Lower lobe of right lung (tissue), 2 donors: ENCODE results near the gene JAGN1. TPM values are rescaled to one million over a fixed set of nuclear protein-coding genes. Genes with fewer than 3 reads are reported as not detected.

Experiments used
- ATAC-seq, 2 donors: fragments of 200-7000 bp; cut with Tn5 transposase; one replicate each; pipeline ENCODE4 v1.9.1; 2020 to 2022; ENCODE audit warnings: mild to moderate bottlenecking in 2 of 2, moderate library complexity in 2 of 2
- DNase-seq: peaks from one replicate; pipeline ENCODE4 v3.0.0-alpha.2; 2020
- H3K27ac ChIP-seq: fragments of 200-600 bp; one replicate; pipeline ENCODE4 v1.8.0; 2022
- H3K27me3 ChIP-seq: fragments of 200-600 bp; one replicate; pipeline ENCODE4 v1.8.0; 2022; ENCODE audit warnings: low read depth
- H3K36me3 ChIP-seq: fragments of 200-600 bp; one replicate; pipeline ENCODE4 v1.8.0; 2022; ENCODE audit warnings: mild to moderate bottlenecking
- H3K4me1 ChIP-seq: fragments of 200-600 bp; one replicate; pipeline ENCODE4 v1.8.0; 2022
- H3K4me3 ChIP-seq: fragments of 200-600 bp; one replicate; pipeline ENCODE4 v1.8.0; 2022; ENCODE audit warnings: mild to moderate bottlenecking
- H3K9me3 ChIP-seq: fragments of 200-600 bp; one replicate; pipeline ENCODE4 v1.8.0; 2022
- intact Hi-C: fragments of 100-400 bp; cut with DNase I; formaldehyde crosslinking; loops from one replicate; pipeline ENCODE4 v1.11.0; 2022
- total RNA-seq: library from RNA; stranded (reverse); fragmentation: NEBNext Ultra II Directional; extraction: Animal tissue kit (Norgen Biotek cat#: 25700); gene quantifications from one replicate; pipeline ENCODE4 v1.2.1, GENCODE V29; 2021
- TF ChIP-seq, protein P1 (sequence below): fragments of 200-600 bp; IDR thresholded peaks from one replicate; pipeline ENCODE4 v1.8.0; 2022; ENCODE audit warnings: antibody characterized with exemption, mild to moderate bottlenecking
- donor health status: DM: no; HTN: yes; CAD: no; lungs with severe emphysema.

The JAGN1 gene
- total RNA-seq, 1 donor from 2014 or later: 23.8 TPM

DNA sequence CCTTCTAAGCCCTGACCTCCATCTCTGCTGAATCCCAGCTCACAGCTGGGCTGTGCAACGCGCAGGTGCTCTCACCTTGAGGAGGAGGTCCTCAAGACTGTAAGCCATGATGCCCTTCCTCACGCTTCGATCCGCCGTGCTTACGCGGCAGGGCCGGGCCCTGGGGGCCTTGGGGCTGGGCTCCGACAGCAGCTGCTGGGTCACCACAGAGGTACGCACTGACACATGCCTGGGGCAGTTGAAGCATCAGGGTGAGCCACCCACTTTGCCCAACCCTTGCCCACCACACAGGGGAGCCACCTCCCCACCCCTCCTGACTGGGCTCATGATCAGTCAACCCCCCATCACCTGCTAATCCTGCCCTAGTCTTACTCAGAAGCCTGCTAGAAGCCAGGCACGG lies 13.4 kb upstream of the JAGN1 start:
- intact Hi-C loops: no loop called here
- TF ChIP-seq, protein P1, sequence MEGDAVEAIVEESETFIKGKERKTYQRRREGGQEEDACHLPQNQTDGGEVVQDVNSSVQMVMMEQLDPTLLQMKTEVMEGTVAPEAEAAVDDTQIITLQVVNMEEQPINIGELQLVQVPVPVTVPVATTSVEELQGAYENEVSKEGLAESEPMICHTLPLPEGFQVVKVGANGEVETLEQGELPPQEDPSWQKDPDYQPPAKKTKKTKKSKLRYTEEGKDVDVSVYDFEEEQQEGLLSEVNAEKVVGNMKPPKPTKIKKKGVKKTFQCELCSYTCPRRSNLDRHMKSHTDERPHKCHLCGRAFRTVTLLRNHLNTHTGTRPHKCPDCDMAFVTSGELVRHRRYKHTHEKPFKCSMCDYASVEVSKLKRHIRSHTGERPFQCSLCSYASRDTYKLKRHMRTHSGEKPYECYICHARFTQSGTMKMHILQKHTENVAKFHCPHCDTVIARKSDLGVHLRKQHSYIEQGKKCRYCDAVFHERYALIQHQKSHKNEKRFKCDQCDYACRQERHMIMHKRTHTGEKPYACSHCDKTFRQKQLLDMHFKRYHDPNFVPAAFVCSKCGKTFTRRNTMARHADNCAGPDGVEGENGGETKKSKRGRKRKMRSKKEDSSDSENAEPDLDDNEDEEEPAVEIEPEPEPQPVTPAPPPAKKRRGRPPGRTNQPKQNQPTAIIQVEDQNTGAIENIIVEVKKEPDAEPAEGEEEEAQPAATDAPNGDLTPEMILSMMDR: no peak
- ATAC-seq: no peak
- no peak overlapping the region for H3K27ac ChIP-seq
- no peak for DNase-seq
- H3K36me3 ChIP-seq: no peaks in the 10 kb centered on the region
- no peak overlapping the region for H3K4me3 ChIP-seq
- no peaks in the 10 kb centered on the region for H3K9me3 ChIP-seq
- H3K27me3 ChIP-seq: no peaks in the 10 kb centered on the region
- no peaks in the 10 kb centered on the region for H3K4me1 ChIP-seq

DNA sequence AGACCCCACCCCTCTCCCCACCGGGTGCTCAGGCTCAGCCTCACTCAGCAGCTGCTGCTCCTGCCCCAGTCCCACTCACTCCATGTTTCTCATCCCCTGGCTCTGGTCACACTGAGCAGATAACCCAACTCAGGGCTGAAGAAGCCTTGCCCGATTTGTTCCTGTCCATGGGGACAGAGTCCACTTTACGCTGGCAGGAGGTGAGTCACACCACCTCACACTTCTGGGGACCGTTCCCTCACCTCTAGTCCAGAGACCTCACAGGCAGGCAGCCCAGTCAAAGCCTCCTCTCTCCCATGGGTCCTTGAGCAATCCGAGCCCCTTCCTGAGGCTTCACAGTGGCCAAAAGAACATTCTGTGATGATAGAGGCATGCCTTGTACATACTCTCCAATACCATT lies 11.7 kb upstream of the JAGN1 start:
- no peak overlapping the region for H3K27ac ChIP-seq

DNA sequence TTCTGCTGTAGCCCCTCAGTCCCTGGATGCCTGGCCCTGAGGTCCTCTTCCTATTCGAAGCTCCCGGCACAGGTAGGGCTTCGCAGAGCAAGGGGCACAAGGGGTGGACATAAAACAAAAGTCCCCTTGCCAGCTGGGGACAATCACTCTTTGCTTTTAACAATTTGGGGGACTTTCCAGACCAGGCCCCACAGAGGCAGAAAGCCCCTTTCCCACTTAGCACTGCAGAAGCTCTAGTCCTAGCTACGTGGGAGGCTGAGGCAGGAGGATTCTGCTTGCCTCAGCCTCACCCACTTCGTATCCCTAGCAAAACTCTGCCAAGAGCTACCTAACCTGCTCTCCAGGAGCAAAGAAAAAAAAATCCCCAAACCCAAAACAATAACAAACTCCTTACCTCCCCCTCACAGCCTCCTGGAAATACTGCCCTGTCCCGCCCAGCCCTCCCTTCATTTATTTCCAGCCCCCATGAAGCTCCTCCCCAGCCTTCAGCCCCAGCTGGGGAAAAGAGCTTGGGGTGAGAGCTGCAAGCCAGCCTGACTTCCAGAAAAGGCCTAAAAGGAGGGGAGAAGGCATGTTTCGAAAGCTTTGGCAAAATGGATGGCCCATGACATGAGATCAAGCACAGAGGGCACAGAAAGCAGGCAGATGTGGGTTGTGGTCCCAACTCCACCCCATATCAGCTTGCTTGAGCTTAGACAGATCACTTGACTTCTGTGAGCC lies 10.4 kb upstream of the JAGN1 start, which contains the start of gene CIDEC:
Gene CIDEC (minus strand): TSS at position 424 of the 720 bp plus-strand sequence. CDS start 1,767 bp downstream, outside the sequence.
- DNase-seq: no peak
- TF ChIP-seq, protein P1: no peak
- H3K9me3 ChIP-seq: no peaks in the 10 kb centered on the region
- H3K27ac ChIP-seq: no peak within 1 kb of the TSS
- H3K36me3 ChIP-seq: no peaks in the 10 kb centered on the region
- no peaks in the 10 kb centered on the region for H3K4me1 ChIP-seq
- intact Hi-C loops: no loop called here
- H3K27me3 ChIP-seq: no peaks in the 10 kb centered on the region
- no peak within 1 kb of the TSS for H3K4me3 ChIP-seq
- ATAC-seq: no peak

More for the DNA sequence above, 11.7 kb upstream of the JAGN1 start:
- Histone ChIP-seq H3K27me3 (no peaks in the 10 kb centered on the region), H3K36me3 (no peaks in the 10 kb centered on the region), H3K4me1 (no peaks in the 10 kb centered on the region), H3K9me3 (no peaks in the 10 kb centered on the region), H3K4me3 (no peak overlapping the region)
- TF ChIP-seq, protein P1: no peak
- no peak for ATAC-seq
- DNase-seq: no peak
- intact Hi-C loops: no loop called here

DNA sequence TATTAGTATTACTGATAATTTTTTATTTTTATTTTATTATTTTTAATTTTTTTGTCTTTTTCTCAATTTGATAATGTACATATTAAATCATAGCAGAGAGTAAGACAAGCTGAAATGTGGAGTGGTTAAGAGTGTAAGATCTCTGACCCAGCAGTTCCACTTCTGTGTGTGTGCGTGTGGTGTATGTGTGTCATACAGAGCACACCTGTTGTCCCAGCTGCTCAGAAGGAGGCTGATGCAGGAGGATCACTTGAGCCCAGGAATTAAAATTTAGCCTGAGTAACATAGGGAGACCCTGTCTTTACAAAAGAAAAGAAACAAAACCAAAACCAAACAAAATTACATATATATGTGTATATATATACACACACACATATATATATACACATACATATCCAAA lies 9.0 kb upstream of the JAGN1 start:
- Histone ChIP-seq H3K4me1 (no peaks in the 10 kb centered on the region), H3K36me3 (no peaks in the 10 kb centered on the region), H3K9me3 (no peaks in the 10 kb centered on the region), H3K4me3 (no peak overlapping the region), H3K27ac (no peak overlapping the region), H3K27me3 (no peaks in the 10 kb centered on the region)
- TF ChIP-seq, protein P1: no peak
- no peak for ATAC-seq
- DNase-seq: no peak
- intact Hi-C loops: no loop called here

DNA sequence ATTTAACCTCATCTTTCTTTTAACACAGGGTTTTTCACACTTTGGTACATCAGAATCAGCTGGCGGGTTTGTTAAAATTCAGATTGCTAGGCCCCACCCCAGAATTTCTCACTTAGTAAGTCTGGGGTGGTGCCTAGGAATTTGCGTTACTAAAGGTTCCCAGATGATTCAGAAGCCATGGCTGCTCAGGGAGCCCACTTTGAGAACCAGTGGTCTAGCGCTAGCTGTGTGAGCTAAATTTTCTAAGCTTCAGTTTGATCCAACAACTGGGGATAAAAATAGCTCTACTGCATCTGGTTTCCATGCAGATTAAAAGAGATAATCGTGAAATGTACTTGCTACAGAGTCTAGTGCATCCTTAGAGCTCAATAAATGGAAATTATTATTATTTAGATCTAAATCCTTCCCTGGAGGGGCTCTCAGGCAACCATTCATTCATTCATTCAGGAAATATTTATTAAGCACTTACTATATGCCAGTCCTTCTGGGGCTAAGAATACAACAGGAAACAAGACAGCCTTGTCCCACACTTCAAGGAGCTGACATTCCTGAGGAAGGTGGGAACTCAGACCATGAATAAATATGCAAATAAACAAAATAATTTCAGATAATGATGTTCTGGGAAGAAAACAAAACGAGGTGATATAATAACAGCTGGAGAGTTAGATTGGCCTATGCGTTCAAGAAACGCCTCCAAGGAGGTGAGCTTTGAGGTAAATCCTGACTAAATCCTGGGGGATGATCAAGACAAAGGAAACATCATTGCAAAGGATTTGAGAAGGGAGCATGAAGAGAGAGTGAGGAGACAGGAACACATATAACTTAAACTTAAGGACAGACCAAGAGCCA lies 6.5 kb upstream of the JAGN1 start:
- H3K27me3 ChIP-seq: no peaks in the 10 kb centered on the region
- ATAC-seq (no peak), DNase-seq (no peak)
- H3K4me3 ChIP-seq: no peak overlapping the region
- TF ChIP-seq, protein P1: no peak
- H3K4me1 ChIP-seq: no peaks in the 10 kb centered on the region
- no peak overlapping the region for H3K27ac ChIP-seq
- intact Hi-C loops: no loop called here
- H3K9me3 ChIP-seq: no peaks in the 10 kb centered on the region
- H3K36me3 ChIP-seq: no peaks in the 10 kb centered on the region
